GM18870 (cell line): Measurements from ENCODE around the gene HBQ1.
"Not testable (repeated sequence)": the region's sequence is repeated elsewhere in the genome, so short reads cannot be mapped to it uniquely, and the experiment has no call there.

Experiments used
- ATAC-seq: cut with Tn5 transposase; IDR thresholded peaks from one replicate; pipeline ENCODE4 v1.9.1; 2021; ENCODE audit warnings: moderate library complexity; ENCODE audit not compliant: unreplicated experiment

Gene HBQ1

GRCh38 chr16:160242-160641, 20.0 kb upstream of the HBQ1 start:
- ATAC-seq: not testable (repeated sequence)

GRCh38 chr16:160691-161190, 19.5 kb upstream of the HBQ1 start:
- ATAC-seq: no peak

- no peak for ATAC-seq
Observed at GRCh38 chr16:162271-162991, 17.8 kb upstream of the HBQ1 start.

- not testable (repeated sequence) for ATAC-seq
Observed at GRCh38 chr16:163139-163538, 17.1 kb upstream of the HBQ1 start.

GRCh38 chr16:163696-164095, 16.6 kb upstream of the HBQ1 start:
- not testable (repeated sequence) for ATAC-seq

GRCh38 chr16:164134-164823, 16.0 kb upstream of the HBQ1 start:
- ATAC-seq: not testable (repeated sequence)

GRCh38 chr16:164827-165538, 15.3 kb upstream of the HBQ1 start:
- ATAC-seq: no peak

GRCh38 chr16:165539-166374, 14.5 kb upstream of the HBQ1 start, which contains the start of gene HBM:
Gene HBM, plus strand, starts transcription at chr16:165978. Its CDS starts 20 bp downstream, at chr16:165998.
- ATAC-seq: no peak

GRCh38 chr16:166375-167121, 13.7 kb upstream of the HBQ1 start:
- ATAC-seq: no peak

- ATAC-seq: no peak
Observed at GRCh38 chr16:167122-167690, 13.1 kb upstream of the HBQ1 start.

GRCh38 chr16:168424-168823, 11.8 kb upstream of the HBQ1 start:
- ATAC-seq: no peak

- no peak for ATAC-seq
Observed at GRCh38 chr16:169014-169413, 11.2 kb upstream of the HBQ1 start.

GRCh38 chr16:170088-170507, 10.2 kb upstream of the HBQ1 start:
- ATAC-seq: not testable (repeated sequence)

GRCh38 chr16:170788-171187, 9.5 kb upstream of the HBQ1 start:
- ATAC-seq: no peak

- not testable (repeated sequence) for ATAC-seq
Observed at GRCh38 chr16:172374-172941, 7.8 kb upstream of the HBQ1 start, which contains the start of gene HBA2. Gene HBA2, plus strand, starts transcription at chr16:172876. Its CDS starts 37 bp downstream, at chr16:172913.

GRCh38 chr16:173211-173854, 6.9 kb upstream of the HBQ1 start:
- ATAC-seq: not testable (repeated sequence)

- ATAC-seq: not testable (repeated sequence)
Observed at GRCh38 chr16:173928-174769, 6.1 kb upstream of the HBQ1 start.
